NCI-H1092 treated with DMSO at 0.1 percent for 48 hours (cell line): ENCODE data around the gene FOXN1.
"Not testable (repeated sequence)": the region's sequence is repeated elsewhere in the genome, so short reads cannot be mapped to it uniquely, and the experiment has no call there.

Source experiments
- DNase-seq: peaks from one replicate; lab custom pipeline; 2025; lab: John Stamatoyannopoulos, UW

The FOXN1 gene

DNA sequence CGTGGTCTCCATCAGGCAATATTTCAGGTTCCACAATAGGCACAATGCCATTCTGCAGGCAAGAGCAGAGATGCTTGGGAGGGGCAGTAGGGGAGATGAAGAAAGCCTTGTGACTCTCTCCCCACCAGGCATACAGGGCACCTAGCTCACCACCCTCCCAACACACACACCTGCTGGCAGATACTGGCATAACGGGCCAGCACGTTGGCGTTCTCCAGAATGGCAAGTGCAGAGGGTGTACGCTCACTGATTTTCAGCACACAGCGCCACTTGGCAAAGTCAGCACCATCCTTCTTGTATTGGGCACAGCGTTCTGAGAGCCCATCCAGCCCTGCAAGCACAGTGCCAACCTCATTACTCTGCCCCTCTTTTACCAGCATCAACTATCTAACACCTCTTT lies 68.4 kb downstream of the FOXN1 start:
- no peak for DNase-seq

DNA sequence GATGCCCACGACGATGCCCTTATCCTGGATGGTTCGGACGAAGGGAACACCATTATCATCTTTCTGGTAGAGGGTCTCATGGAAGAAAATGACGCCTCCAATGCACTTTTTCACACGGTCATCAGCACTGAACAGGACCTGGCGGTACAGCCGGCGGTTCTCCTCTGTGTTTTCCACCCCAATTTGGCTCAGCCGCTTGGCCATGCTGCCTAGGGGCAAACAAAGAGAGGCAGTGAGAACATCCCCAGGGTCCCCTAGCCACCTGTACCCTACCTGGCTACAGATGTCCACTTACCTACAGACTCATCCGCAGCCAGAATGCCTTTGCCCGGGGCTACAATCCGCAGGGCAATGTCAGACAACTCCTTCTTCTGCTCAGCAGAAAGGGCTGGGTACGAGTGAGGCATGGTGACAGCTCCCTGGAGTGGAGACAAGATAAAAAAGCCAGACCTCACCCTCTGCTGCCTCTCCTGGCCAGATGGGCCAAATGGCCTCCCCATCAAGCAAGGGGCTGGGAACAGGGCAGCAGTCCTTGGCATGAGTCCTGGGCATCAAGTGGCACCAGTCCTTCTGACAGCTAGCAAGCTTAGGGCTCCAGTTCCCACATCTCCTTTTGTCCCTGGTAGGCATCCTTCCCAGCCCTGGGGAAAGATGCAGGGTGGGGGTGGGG lies 69.1 kb downstream of the FOXN1 start:
- no peak for DNase-seq

DNA sequence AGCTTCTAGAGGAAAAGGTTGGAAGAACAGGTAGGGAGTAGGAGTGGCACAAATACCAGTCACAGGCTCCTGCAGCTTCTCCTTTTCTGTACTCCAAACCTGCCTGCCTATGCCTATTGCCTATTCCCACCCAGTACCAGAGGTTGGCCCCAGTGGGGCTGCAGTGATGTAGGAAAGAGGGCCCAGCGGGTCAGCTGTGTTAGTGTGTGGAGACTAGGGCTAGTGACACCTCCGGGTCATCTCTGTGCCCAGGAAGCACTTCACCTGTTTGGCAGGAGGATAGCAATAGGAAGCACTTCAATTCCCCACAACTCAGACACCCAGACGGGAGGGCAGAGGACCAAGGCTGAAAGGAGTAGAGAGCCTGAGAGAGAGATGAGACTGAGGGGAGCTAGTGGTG lies 69.9 kb downstream of the FOXN1 start:
- DNase-seq = not testable (repeated sequence)

DNA sequence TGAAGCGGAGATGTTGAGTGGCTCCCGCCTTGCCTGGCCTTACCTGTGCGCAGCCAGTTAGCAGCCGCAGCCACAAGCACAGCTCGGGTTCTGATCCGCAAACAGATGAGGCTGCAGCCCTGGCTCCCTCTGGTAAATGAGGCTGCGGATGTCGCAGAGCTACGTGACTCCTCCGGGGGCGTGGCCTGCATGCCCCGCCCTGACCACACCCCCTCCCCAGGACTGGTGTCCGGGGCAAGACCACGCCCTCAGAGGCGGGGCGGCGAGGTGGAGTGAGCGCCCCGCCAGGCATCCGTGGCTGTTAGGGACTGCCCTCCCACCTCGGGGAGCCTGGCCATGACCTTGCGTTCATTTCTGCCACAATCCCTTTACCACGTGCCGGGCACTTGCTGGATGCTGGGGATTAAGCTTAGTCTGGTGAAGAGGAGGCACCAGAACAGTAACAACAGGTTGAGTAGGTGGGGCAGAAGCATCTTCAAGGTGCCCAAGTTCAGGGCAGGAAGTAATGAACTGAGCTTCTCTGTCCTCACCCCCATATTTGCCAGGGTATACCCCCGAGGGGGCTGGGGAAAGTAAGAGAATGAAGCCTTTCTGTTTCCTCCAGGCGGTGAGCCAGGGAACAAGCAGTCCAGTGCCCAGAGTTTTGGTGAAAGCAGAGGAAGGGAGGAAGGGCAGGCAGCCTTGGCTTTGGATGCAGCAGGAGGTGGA lies 70.8 kb downstream of the FOXN1 start, which contains the start of gene ALDOC:
Gene ALDOC, minus strand, starts transcription at position 138 of the 708 bp plus-strand sequence. CDS start 1,363 bp downstream, outside the sequence.
- peak; percentile 56 for DNase-seq

DNA sequence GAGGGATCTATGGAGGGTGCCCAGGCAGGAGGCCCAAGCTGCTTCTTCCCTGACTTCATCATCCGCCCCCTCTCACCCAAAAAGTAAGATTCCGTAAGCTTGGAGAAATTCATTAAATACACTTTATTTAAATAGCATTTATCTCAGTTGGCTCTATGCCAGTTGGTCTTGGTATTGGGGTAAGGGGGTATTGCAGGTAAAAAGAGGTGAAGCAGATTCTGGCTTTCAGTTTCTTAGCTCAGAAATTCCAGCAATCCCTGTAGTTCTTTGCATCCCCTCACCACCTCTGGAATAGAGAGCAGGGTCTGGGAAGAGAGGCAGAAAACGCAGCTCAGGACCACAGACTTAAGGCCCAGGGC lies 71.3 kb downstream of the FOXN1 start:
- no peak for DNase-seq

DNA sequence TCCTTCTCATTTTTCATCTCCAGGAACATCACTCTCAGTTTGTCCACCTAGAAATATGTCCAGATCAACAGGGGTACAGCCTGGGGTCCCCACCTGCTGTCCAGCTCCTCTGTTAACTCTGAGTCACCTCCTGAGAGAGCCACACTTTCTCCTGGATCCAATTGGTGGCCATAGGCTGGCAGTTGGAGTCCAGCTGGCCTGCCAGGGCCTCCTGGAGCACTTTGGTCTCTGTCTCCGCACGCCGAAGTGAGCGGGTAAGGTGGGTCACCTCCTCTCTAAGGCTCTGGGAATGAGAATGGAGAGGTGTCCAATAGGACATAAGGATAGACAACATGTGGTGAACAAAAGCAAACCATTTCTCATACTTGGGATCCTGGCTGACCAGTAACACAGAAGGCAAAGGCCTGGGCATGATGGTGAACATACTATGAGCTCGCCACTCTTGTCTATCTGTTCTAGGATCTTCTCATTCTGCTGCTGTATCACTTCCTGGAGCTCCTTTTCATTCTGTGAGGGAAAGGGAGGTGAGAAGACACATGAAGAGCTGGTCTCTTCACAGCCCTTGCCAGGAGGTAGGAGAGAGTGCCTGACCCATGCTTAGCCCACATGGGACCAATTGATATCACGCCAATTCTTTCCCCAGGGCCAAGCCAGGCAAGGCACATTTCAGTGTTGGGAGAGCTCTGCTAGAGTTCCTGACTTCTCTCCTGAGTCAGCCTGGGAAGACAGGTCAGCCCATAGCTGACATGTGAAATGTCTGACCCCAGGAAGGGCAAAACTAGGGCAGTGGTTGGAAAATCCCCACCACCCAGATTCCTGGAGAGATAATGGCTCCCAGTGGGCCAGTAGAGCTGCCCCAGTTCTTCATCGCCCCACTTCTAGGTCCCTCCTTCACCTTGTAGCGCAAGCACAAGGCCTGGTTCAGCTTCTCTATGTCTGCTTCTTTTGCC lies 72.4 kb downstream of the FOXN1 start:
- no peak for DNase-seq

DNA sequence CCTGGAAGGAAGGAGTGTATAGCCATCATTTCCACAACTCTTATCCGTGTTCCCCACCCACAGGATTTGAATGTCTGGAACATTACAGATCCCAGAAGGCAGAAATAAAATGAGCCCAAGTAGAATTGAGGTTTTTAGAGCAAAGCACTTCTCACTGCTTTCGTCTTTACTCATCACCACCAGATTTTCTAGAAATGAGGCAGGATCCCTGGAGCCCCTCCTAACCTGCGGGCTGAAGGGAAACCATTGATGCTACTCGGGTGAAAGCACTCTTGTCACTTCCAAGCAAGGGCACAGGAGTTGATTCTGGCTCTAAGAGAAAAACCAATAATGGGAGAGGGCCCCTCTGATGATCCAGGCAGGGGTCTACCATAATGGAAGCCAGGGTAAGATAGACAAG lies 73.4 kb downstream of the FOXN1 start:
- no peak for DNase-seq

DNA sequence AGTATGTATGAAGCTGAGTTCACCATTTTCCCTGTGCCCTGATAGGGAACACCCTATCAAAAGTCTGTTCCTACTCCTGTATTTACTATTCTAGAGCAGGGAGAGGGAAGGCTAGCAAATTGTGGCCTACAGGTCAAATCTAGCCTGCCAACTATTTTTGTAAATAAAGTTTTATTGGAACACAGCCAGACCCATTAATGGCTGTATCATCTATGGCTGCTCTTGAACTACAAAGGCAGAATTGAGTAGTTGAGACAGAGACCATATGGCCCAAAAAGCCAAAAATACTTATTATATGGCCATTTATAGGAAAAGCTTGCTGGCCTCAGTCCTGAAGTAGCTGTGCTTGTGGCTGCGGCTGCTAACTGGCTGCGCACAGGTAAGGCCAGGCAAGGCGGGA lies 74.8 kb downstream of the FOXN1 start:
- DNase-seq = no peak

DNA sequence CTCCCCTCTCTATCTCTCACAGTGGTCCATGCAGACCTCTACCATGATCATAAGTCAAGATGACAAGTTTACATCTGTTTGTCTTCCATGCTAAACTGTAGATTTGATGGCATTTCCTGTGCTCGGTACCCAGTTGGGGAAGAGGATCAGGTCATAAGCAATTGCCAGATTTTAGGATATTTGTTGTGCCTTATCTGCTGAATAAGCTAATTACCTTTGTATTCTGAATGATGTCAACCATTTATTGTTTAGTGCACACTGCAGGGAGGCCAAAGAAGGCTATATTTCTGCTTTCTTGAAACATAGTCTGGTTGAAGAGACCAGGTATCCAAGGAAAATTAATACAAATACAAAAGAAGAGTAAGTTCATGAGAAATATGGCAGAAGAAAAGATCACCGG lies 76.4 kb downstream of the FOXN1 start:
- DNase-seq = no peak

DNA sequence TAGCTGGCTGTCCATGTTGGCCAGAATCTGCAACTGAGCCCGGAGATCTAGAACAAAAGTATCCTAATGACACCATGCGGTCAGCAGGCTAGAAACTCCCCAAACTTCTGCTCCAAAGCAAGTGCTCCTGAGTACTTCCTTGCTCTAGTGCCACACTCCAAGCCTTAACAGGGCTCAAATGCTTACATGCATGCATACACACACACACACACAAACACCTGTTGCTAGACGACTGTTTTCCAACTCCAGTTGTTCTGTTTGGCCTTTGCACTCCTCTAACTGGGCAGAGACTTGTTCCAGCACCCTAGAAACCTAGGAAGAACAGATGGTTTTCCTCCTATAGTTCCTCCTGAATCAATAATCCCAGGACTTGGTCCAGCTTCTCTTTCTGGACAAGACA lies 78.3 kb downstream of the FOXN1 start:
- no peak for DNase-seq

DNA sequence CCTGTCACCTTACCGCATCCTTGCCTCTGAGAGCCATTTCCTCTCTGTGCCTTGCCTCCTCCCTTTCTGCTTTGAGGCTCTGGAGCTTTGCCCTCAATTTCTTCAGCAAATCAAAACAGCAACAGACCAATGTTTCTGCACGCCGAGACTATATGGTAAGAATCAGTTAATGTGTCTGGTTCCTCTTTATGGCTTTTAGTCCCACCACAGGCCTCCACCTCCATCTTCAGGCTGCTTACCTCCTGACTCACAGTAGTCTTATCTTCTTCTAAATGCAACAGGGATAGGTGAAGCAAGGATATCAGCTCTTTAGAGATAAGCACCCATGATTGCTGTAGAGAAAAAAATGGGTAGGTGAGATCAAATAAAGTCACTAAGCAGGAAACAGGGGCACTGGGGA lies 79.7 kb downstream of the FOXN1 start:
- DNase-seq = no peak
